Bronchial epithelial cell (primary cell): Measurements from ENCODE around the gene SMTNL1. TPM values are rescaled to one million over a fixed set of nuclear protein-coding genes. Genes with fewer than 3 reads are reported as not detected.

Experiments used
- DNase-seq: peaks from one replicate; pipeline ENCODE4 v3.0.0-alpha.2; 2010; ENCODE audit warnings: low read depth
- FAIRE-seq: peaks from 2 replicates; lab custom pipeline; 2011; peaks lifted over from hg19 to GRCh38; lab: Jason Lieb, UNC
- H3K27me3 ChIP-seq: 2 replicates; pipeline ENCODE4 v1.5.1; 2011; ENCODE audit warnings: low read length; ENCODE audit not compliant: control insufficient read depth, insufficient read depth
- H3K36me3 ChIP-seq: 2 replicates; pipeline ENCODE4 v1.5.1; 2011; ENCODE audit warnings: low read length; ENCODE audit not compliant: control insufficient read depth, insufficient read depth
- H3K4me3 ChIP-seq: 2 replicates; pipeline ENCODE4 v1.5.1; 2011; ENCODE audit warnings: mild to moderate bottlenecking, low read depth, low read length, control low read depth
- CTCF ChIP-seq: IDR thresholded peaks from 2 replicates; pipeline ENCODE4 v1.5.1; 2011; ENCODE audit warnings: mild to moderate bottlenecking, moderate library complexity, low read length, control low read depth, inconsistent platforms; ENCODE audit not compliant: insufficient read depth, severe bottlenecking
- total RNA-seq: library from RNA; depleted of rRNA; stranded (reverse); fragments of >200 nt; gene quantifications from 2 replicates; pipeline ENCODE4 v1.2.1, GENCODE V29; 2014

Gene SMTNL1
- total RNA-seq, 1 donor from 2014 or later, result not detected

GRCh38 chr11:57544566-57544965 lies 7.2 kb downstream of the SMTNL1 start:
- FAIRE-seq, result peak; percentile 23
- no peak for TF ChIP-seq CTCF
- no peak for DNase-seq
- Histone ChIP-seq H3K36me3 (no peaks in the 10 kb centered on the region), H3K4me3 (no peak overlapping the region), H3K27me3 (no peaks in the 10 kb centered on the region)

GRCh38 chr11:57545883-57546282 lies 8.5 kb downstream of the SMTNL1 start:
- no peaks in the 10 kb centered on the region for H3K36me3 ChIP-seq
- H3K27me3 ChIP-seq, result no peaks in the 10 kb centered on the region
- DNase-seq, result no peak
- no peak for TF ChIP-seq CTCF
- no peak overlapping the region for H3K4me3 ChIP-seq
- no peak for FAIRE-seq

- Histone ChIP-seq H3K27me3 (no peaks in the 10 kb centered on the region), H3K36me3 (no peaks in the 10 kb centered on the region), H3K4me3 (no peak overlapping the region)
- no peak for FAIRE-seq
- no peak for TF ChIP-seq CTCF
- no peak for DNase-seq
These were observed 9.1 kb downstream of the SMTNL1 start for GRCh38 chr11:57546451-57546850.

GRCh38 chr11:57546869-57547475 lies 9.6 kb downstream of the SMTNL1 start:
- H3K27me3 ChIP-seq, result no peaks in the 10 kb centered on the region
- FAIRE-seq (no peak), DNase-seq (peak; percentile 50)
- no peaks in the 10 kb centered on the region for H3K36me3 ChIP-seq
- peak; percentile 9 for TF ChIP-seq CTCF
- H3K4me3 ChIP-seq, result no peak overlapping the region

GRCh38 chr11:57547854-57548377 lies 10.5 kb downstream of the SMTNL1 start:
- Histone ChIP-seq H3K36me3 (no peaks in the 10 kb centered on the region), H3K27me3 (no peaks in the 10 kb centered on the region), H3K4me3 (no peak overlapping the region)
- FAIRE-seq (peak; percentile 52), DNase-seq (no peak)
- TF ChIP-seq CTCF, result no peak

GRCh38 chr11:57549983-57550382 lies 12.6 kb downstream of the SMTNL1 start:
- TF ChIP-seq CTCF, result no peak
- H3K27me3 ChIP-seq, result no peaks in the 10 kb centered on the region
- no peak overlapping the region for H3K4me3 ChIP-seq
- no peak for DNase-seq
- no peak for FAIRE-seq
- no peaks in the 10 kb centered on the region for H3K36me3 ChIP-seq
